OCI-M2 (cell line): ENCODE data around the gene ASCC1.
"Not testable (repeated sequence)": the region's sequence is repeated elsewhere in the genome, so short reads cannot be mapped to it uniquely, and the experiment has no call there.

Experiments used
- DNase-seq: peaks from one replicate; lab custom pipeline; 2025; ENCODE audit not compliant: unreplicated experiment; lab: John Stamatoyannopoulos, UW

Gene ASCC1

DNA sequence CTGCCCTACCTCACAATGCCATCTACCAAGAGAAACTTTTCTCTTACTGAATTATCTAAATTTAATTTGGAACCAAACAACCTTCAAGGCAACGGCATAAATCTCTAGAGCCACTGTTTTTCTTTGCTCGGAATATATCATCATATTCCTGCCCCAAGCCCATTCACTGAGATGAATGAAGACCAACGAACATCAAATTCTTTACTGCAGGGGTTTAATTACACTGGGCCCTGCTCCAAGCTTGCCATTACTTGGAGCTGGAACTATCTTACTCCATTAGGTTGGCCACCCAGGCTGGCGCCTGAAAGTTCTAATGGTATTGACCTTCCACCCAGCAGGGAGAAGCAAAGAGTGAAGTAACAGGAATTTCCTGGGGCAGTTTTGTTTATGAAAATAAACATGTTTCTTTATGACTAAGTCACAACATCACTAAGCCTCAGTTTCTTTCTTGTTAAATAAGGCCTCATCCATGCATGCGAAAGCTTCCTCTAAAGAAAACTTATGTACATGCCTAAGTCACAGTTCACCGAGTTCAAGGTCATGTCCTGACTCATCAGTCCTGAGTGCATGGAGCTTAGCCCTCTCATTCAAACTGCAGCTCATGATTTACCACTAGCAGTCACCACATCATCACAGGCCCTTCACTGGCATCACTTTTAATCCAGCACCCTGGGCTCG lies 42.3 kb downstream of the ASCC1 start:
- DNase-seq: no peak

DNA sequence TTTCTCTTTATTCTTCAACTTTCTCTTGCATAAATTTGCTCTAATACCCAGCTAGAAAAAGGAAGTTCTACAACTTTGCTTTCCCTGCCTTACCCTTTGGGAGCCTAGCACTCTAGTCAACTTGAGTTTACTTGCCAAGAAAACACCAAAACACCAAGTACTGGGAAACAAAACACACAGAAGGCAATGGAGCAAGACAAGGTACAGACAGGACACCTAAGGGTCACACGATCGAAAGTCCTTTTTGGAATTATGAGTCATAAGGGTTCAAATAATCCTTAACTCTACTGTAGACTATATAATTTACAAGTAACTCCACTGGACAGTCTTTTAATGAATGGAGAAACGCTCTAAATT lies 42.8 kb downstream of the ASCC1 start:
- DNase-seq: no peak

DNA sequence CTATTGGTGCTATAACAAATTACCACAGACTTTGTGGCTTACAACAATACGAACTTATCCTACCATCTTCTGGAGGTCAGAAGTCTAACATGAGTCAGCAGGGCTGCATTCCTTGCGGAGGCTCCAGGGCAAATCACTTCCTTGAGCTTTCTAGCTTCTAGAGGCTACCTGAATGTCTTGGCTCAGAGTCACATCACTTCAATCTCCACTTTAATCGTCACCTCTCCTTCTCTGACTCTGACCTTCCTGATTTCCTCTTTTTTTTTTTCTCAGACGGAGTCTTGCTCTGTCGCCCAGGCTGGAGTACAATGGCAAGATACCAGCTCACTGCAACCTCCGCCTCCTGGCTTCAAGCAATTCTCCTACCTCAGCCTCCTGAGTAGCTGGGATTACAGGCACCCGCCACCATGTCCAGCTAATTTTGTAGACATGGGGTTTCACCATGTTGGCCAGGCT lies 44.9 kb downstream of the ASCC1 start:
- DNase-seq: no peak

DNA sequence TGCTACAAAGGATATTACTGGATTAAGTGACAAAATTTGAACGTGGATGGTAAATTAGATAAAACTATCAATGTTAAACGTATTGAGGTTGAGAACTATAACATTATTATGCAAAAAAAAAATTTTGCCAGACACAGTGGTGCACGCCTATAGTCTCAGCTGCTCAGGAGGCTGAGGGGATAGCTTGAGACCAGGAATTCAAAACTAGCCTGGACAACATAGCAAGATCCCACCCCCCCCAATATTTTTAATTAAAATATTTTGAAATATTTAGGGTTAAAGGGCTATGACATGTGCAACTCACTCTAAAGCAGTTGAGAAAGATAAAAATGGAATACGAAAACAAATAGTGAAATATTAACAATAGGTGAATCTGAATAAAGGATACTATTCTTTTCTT lies 45.3 kb downstream of the ASCC1 start:
- no peak for DNase-seq

DNA sequence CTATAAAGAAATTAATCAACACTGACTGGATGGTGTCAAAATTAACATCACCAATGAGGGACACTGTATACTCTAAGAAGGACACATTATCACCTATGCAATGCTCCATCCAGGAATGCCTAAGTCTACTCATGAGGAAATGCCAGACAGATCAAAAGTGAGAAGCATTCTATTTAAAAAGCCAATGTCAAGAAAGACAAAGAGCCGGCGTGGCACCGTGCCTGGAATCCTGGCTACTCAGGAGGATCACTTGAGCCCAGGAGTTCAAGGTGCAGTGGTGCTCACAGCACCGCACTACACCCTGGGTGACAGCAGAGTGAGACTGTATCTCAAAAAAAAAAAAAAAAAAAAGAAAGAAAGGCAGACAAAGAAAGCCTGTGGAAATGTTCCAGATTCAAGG lies 45.8 kb downstream of the ASCC1 start:
- DNase-seq: no peak

DNA sequence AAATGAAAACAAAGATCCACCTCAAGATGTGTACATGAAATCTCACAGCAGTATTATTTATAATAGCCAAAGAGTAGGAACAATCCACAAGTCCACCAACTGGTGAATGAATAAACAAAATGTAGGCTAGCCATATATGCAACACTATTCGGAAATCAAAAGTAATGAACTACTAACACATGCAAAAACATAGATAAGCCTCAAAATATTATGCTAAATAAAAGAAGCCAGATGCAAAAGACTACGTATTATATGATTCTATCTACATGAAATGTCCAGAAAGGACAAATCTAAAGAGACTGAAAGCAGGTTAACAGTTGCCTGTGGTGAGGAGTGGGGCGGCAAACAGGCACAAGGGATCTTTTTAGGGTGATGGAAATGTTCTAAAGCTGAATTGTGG lies 49.0 kb downstream of the ASCC1 start:
- no peak for DNase-seq

DNA sequence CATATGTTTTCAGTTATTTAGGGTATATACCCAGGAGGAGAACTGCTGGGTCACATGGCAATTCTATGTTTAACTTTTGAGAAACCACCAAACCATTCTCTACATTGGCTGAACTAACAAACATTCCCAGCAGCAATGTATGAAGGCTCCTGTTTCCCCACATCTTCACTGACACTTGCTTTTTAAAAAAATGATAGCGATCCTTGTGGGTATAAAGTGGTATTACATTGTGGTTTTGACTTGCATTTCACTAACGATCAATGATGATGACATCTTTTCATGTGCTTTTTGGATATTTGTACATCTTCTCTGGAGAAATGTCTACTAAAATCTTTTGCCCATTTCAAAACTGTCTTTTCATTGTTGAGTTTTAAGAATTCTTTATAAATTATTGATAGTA lies 51.5 kb downstream of the ASCC1 start:
- DNase-seq: no peak

DNA sequence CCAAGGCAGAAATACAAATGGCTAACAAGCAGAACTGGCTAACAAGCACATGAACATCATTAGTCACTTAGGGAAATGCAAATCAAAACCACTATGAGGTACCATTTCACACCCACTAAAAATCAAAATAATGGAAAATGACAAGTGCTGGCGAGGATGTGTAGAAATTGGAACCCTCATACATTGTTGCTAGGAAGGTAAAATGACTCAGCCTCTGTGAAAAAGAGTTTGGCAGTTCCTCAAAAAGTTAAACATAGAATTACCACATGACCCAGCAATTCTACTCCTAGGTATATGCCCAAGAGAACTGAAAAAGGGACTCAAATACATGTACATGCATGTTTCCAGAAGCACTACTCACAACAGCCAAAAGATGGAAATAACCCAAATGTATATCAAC lies 53.1 kb downstream of the ASCC1 start:
- no peak for DNase-seq

DNA sequence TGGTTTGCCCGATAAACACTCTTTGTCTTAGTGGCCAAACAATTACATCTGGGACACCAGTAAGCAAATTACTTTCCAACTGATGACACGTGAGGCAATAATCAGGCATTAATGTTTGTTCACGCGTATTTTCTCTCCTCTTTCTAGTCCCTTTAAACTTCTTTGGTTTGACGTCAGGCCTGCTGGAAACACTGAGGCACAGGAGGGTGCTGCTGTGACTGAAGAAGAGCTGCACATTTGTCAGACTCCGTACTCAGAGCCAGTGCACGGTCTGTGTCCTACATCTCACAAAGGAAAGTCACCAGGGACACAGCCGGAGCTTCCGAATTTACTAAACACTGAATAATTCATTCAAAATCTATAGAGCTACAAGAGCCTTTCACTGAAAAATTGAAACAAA lies 57.9 kb downstream of the ASCC1 start:
- no peak for DNase-seq

DNA sequence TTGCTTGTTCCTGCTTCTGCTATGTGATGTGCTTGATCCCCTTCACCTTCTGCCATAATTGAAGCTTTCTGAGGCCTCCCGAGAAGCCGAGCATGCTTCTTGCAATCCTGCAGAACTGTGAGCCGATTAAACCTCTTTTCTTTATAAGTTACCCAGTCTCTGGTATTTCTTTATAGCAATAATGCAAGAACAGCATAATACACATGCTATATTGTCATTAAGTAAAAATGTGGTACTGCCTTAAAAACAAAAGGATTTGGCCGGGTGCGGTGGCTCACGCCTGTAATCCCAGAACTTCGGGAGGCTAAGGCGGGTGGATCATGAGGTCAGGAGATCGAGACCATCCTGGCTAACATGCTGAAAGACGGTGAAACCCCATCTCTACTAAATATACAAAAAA lies 59.9 kb downstream of the ASCC1 start:
- DNase-seq: no peak

DNA sequence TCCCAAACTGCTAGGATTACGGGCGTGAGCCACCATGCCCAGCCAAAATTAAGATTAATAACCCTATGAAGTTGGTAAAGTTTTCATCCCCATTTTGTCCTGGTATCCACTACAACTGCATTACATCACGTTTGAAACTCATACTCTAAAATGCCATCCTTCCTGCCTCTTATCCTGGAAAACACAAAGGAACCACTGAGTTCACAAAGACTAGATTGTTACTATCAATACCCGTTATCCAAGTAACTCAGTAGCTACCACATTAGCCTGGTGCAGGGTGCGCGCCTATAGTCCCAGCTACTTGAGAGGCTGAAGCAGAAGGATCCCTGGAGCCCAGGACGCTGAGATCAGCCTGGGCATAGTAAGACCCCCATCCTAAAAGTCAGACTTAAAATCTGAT lies 63.8 kb downstream of the ASCC1 start:
- no peak for DNase-seq

DNA sequence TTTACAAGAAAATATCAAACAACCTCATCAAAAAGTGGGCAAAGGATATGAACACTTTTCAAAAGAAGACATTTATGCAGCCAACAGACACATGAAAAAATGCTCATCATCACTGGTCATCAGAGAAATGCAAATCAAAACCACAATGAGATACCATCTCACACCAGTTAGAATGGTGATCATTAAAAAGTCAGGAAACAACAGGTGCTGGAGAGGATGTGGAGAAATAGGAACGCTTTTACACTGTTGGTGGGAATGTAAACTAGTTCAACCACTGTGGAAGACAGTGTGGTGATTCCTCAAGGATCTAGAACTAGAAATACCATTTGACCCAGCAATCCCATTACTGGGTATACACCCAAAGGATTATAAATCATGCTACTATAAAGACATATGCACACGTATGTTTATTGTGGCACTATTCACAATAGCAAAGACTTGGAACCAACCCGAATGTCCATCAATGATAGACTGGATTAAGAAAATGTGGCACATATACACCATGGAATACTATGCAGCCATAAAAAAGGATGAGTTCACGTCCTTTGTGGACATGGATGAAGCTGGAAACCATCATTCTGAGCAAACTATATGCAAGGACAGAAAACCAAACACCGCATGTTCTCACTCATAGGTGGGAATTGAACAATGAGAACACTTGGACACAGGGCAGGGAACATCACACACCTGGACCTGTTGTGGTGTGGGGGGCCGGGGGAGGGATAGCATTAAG lies 65.2 kb downstream of the ASCC1 start:
- not testable (repeated sequence) for DNase-seq

DNA sequence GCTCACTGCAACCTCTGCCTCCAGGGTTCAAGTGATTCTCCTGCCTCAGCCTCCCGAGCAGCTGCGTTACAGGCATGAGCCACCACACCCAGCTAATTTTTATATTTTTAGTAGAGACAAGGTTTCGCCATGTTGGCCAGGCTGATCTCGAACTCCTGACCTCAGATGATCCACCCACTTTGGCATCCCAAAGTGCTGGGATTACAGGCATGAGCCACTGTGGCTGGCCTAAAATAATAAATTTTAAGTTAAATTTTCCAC lies 68.8 kb downstream of the ASCC1 start:
- DNase-seq: not testable (repeated sequence)

DNA sequence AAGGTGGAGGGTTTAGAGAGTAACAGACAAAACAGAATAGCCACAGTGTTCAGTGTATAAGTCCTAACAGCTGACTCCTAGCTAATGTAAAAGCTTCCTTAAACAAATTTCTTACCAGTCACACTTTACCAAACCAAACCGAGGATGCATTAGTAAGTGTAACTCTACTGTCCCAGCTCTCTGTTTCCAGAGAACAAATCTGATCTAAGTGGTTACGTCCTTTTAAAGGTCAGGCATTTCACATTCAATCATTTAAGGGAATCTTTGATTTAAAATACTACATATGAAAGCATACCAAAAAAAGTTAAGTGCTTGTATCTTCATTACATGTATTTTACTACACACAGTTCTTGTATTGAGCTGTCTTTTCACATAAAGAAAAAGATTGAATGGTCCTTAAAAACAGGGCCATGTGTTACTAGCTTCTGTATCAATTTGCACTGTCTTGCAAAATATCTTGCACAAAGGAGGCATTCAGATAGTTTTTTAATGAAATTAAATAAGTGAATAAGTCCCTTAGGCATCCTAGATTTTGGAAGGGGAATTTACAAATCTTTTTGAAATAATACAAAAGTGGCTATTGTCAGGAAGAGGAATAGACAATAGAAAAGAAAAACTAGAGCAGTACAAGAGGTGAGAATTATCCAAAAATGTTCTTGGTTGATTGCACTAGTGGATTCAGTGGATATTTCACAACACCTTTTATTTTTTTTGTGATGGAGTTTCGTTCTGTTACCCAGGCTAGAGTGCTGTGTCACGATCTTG lies 69.3 kb downstream of the ASCC1 start:
- no peak for DNase-seq

DNA sequence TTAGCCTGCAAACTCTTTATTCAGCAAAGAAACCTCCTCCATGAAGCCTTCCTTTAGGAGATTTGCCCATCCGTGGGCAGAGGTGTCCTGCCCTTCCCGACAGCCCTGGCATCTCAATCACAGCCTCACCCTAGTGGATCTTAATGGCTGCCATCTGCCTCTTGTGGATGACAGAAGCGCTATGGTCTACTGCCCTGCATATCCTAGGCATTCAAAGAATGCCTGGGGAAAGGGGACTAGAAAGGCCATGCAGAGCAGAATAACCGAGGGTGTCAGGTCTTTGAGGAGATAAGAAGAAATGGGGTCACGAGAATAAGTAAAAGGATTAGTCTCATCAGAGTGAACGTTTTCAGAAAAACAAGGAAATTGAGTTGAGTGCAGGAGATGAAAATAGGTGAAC lies 70.0 kb downstream of the ASCC1 start:
- no peak for DNase-seq

DNA sequence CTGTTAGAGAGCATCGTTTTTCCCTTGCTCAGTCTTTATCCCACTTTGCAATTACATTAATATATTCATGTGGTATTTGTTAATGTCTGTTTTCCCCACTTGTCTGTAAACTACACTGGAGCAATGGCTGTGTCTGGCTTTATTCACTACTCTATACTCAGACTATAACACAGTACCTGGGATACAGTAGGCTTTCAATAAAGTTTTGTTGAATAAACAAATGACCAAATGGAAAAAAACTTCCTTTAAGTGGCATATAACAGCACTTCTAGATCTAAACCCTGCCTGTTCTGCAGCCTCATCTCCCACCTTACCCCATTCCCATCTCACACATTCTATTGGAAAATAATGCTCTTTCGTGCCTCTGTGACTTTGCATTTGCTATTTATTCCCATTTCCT lies 70.4 kb downstream of the ASCC1 start:
- DNase-seq: no peak

DNA sequence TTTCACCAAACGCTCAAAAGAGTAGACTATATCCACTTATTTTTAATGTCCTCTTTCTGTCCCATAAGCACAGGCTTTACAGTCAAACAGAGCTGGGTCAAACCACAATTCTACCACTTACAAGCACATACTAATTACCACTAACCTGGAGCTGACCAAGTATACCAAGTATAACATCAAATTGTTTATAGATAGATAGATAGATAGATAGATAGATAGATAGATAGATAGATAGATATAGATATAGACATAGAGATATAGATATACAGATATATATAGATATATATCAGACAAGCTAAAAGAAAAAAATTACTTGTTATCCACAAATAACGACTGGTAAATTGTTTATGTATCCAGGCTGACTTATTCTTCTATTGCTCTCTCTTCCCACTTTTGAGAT lies 75.2 kb downstream of the ASCC1 start:
- DNase-seq: no peak

DNA sequence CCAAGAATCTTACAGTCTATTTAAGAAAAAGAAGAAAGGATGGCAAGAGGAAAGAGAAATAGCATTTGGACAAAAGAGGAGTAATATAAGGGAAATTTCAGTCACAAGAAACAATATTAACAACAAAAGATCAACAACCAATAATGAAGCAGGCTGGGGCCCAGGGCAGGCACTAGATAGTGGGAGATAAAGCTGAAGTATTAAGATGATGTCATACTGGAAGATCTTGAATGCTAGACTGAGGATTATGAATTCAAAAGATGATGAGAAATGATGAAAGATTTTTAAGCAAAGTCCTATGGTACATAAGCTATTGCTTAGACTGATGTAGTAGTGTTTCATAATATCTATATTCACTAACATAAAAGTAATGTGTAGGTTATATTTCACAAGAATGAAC lies 75.9 kb downstream of the ASCC1 start:
- no peak for DNase-seq

DNA sequence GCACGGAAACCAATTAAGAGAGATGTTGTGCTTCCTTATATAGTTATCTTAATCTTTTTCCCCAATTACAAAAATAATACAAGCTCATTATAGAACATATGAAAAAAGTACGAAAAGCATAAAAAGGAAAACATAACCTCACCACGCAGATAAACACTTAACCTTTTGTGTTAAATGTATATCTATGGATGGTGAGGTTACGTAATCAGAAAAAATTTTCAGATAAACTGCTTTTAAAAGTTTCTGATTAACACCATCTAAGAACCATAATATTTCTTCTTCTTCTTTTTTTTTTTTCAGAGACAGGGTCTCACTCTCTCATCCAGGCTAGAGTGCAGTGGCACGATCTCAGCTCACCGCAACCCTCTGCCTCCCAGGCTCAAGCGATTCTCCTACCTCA lies 78.5 kb downstream of the ASCC1 start:
- DNase-seq: no peak

DNA sequence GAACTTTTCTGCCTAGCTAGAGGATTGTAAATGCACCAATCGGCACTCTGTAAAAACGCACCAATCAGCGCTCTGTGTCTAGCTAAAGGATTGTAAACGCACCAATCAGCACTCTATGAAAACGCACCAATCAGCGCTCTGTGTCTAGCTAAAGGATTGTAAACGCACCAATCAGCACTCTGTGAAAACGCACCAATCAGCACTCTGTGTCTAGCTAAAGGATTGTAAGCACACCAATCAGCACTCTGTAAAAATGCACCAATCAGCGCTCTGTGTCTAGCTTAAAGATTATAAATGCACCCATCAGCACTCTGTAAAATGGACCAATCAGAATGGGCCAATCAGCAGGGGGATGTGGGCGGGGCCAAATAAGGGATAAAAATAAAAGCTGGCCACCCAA lies 79.9 kb downstream of the ASCC1 start:
- DNase-seq: not testable (repeated sequence)

DNA sequence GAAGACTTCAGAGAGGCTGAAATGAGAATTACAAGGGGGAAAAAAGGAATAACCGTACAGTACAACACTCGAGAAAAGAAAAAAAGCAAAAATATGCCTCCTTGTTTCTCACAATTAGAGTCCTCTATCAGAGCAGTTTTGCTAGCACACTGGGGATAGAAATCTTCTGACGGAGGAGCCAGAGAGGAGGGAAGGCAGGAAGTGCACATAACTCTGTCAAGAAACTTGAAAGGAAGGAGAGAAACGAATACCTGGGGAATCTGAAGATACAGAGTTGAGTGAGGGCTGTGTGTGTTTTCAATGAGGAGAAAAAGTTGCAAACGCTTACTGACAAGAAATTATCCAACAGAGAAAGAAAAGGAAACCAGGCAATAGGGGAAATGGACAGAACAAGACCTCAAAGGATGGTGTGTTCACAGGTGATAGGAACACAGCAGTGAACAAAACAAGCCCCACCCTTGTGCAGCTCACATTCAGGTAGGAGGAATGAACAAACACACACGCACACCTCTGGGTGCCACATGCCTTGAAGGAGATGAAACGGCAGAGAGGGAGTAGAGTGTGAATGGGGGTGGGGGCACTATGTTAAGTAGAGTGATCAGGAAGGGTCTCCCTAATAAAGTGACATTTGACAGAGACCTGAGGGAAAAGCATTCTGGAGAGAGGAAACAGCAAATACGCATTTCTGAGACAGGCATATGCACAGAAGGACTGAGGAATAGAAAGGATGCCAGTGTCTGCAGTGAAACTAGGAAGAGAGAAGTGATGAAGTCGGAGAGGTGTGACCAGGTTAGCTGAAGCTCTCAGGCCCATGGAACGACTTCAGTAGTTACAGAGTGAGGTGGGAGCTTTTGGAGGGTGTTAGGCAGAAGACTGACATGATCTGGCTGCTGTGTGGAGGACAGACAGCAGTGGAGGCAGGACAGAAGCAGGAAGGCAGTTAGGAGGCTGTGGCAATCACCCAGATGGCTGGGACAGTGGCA lies 81.0 kb downstream of the ASCC1 start:
- no peak for DNase-seq
